Immature natural killer cell (primary cell): ENCODE measurements around the gene SEMA4F. TPM values are rescaled to one million over a fixed set of nuclear protein-coding genes. Genes with fewer than 3 reads are reported as not detected.
A peak's percentile ranks its signal among the peaks of the same experiment; 100 is the strongest.
"Not testable (repeated sequence)": the region's sequence is repeated elsewhere in the genome, so short reads cannot be mapped to it uniquely, and the experiment has no call there.

Source experiments
- DNase-seq, 3 donors: peaks; one replicate each; pipeline ENCODE4 v3.0.0; 2022; ENCODE audit warnings: mixed read lengths in 1 of 3
- H3K27ac Mint-ChIP-seq, 6 donors: one replicate each; pipeline ENCODE4 v1.8.0; 2020; ENCODE audit warnings: mixed read lengths in 6 of 6, mild to moderate bottlenecking in 5 of 6, inconsistent platforms in 4 of 6, moderate library complexity in 3 of 6
- H3K27me3 Mint-ChIP-seq, 3 donors: one replicate each; pipeline ENCODE4 v1.8.0; 2020 to 2021; ENCODE audit warnings: low read depth in 3 of 3, mild to moderate bottlenecking in 3 of 3, mixed read lengths in 3 of 3, moderate library complexity in 3 of 3, inconsistent platforms in 1 of 3
- H3K36me3 Mint-ChIP-seq, 3 donors: one replicate each; pipeline ENCODE4 v1.8.0; 2020; ENCODE audit warnings: mixed read lengths in 3 of 3, inconsistent platforms in 2 of 3, mild to moderate bottlenecking in 2 of 3
- H3K4me1 Mint-ChIP-seq, 2 donors: one replicate each; pipeline ENCODE4 v1.8.0; 2020; ENCODE audit warnings: inconsistent platforms in 2 of 2, mild to moderate bottlenecking in 2 of 2, mixed read lengths in 2 of 2, moderate library complexity in 1 of 2
- H3K4me3 Mint-ChIP-seq, 5 donors: one replicate each; pipeline ENCODE4 v1.8.0; 2020; ENCODE audit warnings: mild to moderate bottlenecking in 5 of 5, mixed read lengths in 5 of 5, inconsistent platforms in 3 of 5, moderate library complexity in 3 of 5
- H3K9me3 Mint-ChIP-seq, 6 donors: one replicate each; pipeline ENCODE4 v1.8.0; 2020; ENCODE audit warnings: mild to moderate bottlenecking in 6 of 6, mixed read lengths in 6 of 6, inconsistent platforms in 4 of 6, moderate library complexity in 3 of 6
- polyA plus RNA-seq, 3 donors: library from polyadenylated mRNA; unstranded; fragments of 300-500 nt; fragmentation: Illumina TruSeq; gene quantifications; one replicate each; pipeline ENCODE4 v1.2.3, GENCODE V29; 2021

The SEMA4F gene, protein sequence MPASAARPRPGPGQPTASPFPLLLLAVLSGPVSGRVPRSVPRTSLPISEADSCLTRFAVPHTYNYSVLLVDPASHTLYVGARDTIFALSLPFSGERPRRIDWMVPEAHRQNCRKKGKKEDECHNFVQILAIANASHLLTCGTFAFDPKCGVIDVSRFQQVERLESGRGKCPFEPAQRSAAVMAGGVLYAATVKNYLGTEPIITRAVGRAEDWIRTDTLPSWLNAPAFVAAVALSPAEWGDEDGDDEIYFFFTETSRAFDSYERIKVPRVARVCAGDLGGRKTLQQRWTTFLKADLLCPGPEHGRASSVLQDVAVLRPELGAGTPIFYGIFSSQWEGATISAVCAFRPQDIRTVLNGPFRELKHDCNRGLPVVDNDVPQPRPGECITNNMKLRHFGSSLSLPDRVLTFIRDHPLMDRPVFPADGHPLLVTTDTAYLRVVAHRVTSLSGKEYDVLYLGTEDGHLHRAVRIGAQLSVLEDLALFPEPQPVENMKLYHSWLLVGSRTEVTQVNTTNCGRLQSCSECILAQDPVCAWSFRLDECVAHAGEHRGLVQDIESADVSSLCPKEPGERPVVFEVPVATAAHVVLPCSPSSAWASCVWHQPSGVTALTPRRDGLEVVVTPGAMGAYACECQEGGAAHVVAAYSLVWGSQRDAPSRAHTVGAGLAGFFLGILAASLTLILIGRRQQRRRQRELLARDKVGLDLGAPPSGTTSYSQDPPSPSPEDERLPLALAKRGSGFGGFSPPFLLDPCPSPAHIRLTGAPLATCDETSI
- polyA plus RNA-seq, result 1 to 10 TPM; 3.7 to 9.5 (median 6.7) TPM

DNA sequence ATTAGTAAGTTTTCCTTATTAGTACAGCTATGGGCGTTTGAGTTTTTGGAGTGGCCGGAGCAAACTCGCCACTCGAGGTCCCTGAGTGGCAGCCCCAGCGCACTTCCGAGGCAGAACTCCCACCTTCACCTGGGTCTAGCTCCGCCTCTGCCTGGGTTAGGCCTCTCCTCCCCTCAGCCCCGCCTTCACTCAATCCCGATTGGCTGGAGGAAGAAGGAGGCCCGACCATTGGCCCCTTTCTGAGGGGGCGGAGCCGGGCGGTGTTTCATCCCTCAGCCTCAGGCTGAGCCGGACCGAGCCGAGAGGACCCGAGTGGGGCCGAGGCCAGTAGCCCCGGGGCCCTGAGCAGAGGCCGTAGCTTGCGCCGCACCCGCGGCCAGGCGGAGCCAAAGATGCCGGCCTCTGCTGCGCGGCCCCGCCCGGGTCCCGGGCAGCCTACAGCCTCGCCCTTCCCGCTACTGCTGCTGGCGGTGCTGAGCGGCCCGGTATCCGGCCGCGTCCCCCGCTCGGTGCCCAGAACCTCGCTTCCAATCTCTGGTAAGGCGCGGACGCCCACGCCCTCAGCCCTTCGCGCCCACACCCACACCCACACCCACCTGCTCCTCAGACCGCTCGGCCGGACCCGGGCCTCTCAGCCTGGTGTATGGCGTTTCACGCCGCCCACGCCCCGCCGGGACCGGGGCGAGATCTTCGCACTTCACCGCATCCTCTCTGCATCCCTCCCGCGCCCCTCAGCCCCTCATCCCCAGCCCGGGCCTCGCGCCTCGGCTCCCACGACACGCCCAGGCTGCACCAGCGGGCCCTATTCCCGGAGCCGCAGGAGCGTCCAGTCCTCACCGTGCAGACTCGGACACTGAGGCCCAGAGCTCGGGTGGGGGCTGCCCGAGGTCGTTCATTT lies at the start of gene SEMA4F:
Gene SEMA4F, plus strand, starts transcription at position 263 of the 898 bp plus-strand sequence. Its CDS starts 130 bp downstream, at position 393.
- Mint-ChIP-seq H3K27me3 (peaks cover 0 to 10% (median 7%) of the 10 kb centered on the region in 3 donors), H3K4me1 (peaks cover 18 to 22% of the 10 kb centered on the region in 2 donors), H3K4me3 (peak within 1 kb of the TSS; percentile 81 to 98 (median 85)), H3K9me3 (no peaks in the 10 kb centered on the region), H3K27ac (peak within 1 kb of the TSS; percentile 63 to 85 (median 70)), H3K36me3 (peaks cover 0 to 10% (median 0%) of the 10 kb centered on the region in 3 donors)
- peak; percentile 91 to 92 (median 91) for DNase-seq

DNA sequence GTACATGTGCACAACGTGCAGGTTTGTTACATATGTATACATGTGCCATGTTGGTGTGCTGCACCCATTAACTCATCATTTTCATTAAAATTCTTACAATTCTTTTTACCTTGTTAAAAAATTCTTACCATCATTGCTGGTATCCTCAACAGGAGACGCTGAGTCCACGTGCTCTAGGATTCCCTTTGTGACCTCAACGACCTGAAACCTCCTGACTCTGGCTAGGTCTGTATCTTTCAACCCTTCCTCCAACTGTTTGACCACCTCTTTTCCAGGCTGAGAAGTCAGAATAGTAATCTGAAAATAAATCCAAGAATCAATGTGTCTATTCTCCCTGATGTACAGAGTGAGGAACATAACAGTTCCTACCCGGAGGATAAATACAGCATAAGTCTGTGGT lies 47.1 kb upstream of the SEMA4F start:
- H3K4me3 Mint-ChIP-seq, result no peak overlapping the region
- H3K36me3 Mint-ChIP-seq, result no peaks in the 10 kb centered on the region
- H3K27ac Mint-ChIP-seq, result no peak overlapping the region
- DNase-seq, result no peak
- no peaks in the 10 kb centered on the region for H3K9me3 Mint-ChIP-seq
- H3K27me3 Mint-ChIP-seq, result peaks cover 5 to 16% (median 8%) of the 10 kb centered on the region in 3 donors
- no peaks in the 10 kb centered on the region for H3K4me1 Mint-ChIP-seq

DNA sequence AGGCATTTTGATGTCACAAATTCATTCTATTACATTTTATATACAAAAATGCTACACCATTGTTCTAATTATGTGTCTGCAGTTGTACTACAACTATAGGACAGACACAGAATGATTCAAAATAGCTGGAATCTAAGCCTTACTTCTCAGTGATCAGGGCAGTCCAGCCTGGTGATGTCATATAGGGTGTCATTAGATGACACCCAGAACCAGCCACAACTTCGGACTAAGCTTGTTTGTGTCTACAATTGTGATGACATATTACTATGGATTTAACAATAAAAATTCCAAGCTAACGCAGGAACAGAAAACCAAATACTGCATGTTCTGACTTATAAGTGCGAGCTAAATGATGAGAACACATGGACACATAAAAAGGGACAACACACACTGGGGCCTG lies 36.9 kb upstream of the SEMA4F start:
- no peak for DNase-seq
- H3K4me1 Mint-ChIP-seq, result no peaks in the 10 kb centered on the region
- no peaks in the 10 kb centered on the region for H3K36me3 Mint-ChIP-seq
- no peak overlapping the region for H3K4me3 Mint-ChIP-seq
- peaks cover 0 to 1% (median 0%) of the 10 kb centered on the region in 6 donors for H3K9me3 Mint-ChIP-seq
- peaks cover 2 to 19% (median 4%) of the 10 kb centered on the region in 3 donors for H3K27me3 Mint-ChIP-seq
- no peak overlapping the region for H3K27ac Mint-ChIP-seq

DNA sequence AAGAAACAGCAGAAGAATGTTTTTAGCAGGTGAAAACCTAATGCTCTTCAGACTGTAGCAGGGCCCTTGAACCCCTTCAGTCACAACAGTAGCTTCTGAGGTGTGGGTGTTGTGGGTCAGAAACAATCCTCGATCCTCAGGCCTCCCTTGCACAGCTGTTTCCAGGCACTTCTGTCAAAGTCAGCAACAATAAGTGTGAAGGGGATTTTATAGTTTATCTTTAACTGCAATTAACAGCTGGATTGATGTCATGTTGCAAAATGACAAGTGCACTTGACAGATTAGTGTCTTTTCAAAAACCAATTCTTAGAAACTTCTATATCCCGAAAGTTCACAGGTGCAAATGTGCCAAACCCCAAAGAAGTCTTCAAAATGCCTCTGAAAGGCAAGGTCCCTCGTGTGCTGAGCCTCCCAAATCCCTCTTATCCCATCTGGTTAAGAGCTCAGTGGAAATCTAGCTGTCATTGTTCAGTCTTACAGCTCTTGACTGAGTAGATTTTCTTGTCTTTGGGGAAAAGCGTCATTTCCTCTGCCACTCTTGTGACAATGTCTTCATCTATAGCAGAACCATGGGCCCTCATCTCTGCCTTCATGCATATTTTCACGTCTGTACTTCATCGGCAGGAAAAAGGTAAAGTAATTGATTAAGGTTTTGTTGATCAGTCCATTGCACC lies 35.5 kb upstream of the SEMA4F start:
- Mint-ChIP-seq H3K4me1 (no peaks in the 10 kb centered on the region), H3K9me3 (peaks cover 0 to 1% (median 0%) of the 10 kb centered on the region in 6 donors), H3K4me3 (no peak overlapping the region), H3K27me3 (peaks cover 2 to 15% (median 4%) of the 10 kb centered on the region in 3 donors), H3K27ac (no peak overlapping the region), H3K36me3 (no peaks in the 10 kb centered on the region)
- DNase-seq, result no peak

DNA sequence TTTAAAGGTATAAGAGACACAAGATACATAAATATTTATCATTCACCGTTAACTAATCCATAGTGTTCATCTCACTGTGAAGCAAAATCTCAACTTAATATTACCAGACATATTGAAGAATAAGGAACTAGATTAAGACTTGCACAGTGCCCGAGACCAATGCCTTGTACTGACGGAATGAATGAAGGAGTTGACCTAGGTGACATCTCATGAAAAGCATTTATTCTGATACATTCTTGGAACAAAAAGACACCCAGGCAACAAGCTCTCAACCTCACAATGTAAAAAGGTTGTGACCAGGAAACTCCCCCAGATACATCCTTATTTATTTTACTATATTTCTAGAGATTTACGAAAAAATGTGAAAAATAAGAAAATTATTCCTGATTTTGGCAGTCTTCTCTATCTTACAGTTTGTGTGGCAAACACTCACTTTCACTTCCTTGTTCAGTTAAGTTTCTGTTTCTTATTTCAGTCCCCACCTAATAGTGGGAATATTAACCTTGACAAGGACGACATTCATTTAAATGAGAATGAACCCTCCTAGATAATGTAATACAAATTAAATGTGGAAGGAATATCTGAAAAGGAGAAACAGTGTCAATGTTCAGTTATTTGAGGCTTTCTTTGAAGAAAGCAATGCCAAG lies 34.3 kb upstream of the SEMA4F start:
- H3K27me3 Mint-ChIP-seq, result peaks cover 2 to 11% (median 4%) of the 10 kb centered on the region in 3 donors
- H3K27ac Mint-ChIP-seq, result no peak overlapping the region
- DNase-seq, result no peak
- H3K9me3 Mint-ChIP-seq, result peaks cover 0 to 1% (median 0%) of the 10 kb centered on the region in 6 donors
- H3K36me3 Mint-ChIP-seq, result no peaks in the 10 kb centered on the region
- H3K4me3 Mint-ChIP-seq, result no peak overlapping the region
- H3K4me1 Mint-ChIP-seq, result no peaks in the 10 kb centered on the region

DNA sequence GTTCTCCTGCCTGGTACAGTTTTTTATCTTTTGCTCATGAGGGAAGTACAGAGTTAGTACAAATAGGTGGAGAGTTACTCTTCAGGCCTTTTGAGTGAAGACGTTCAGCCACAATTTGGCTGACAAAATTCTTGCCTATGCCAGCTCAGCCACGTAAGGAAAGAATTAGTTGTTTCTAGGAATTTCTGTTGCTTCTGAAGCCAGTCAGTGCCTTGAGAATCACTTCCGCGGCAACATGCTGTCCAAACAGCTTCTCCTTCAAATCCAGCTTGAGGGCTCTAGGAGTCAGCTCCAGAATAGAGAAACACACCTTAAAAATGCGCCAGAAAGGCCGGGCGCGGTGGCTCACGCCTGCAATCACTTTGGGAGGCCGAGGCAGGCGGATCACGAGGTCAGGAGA lies 33.4 kb upstream of the SEMA4F start:
- DNase-seq, result no peak
- Mint-ChIP-seq H3K4me1 (no peaks in the 10 kb centered on the region), H3K27me3 (peaks cover 3 to 4% (median 4%) of the 10 kb centered on the region in 3 donors), H3K9me3 (peaks cover 0 to 1% (median 0%) of the 10 kb centered on the region in 6 donors), H3K36me3 (no peaks in the 10 kb centered on the region), H3K27ac (no peak overlapping the region), H3K4me3 (no peak overlapping the region)

DNA sequence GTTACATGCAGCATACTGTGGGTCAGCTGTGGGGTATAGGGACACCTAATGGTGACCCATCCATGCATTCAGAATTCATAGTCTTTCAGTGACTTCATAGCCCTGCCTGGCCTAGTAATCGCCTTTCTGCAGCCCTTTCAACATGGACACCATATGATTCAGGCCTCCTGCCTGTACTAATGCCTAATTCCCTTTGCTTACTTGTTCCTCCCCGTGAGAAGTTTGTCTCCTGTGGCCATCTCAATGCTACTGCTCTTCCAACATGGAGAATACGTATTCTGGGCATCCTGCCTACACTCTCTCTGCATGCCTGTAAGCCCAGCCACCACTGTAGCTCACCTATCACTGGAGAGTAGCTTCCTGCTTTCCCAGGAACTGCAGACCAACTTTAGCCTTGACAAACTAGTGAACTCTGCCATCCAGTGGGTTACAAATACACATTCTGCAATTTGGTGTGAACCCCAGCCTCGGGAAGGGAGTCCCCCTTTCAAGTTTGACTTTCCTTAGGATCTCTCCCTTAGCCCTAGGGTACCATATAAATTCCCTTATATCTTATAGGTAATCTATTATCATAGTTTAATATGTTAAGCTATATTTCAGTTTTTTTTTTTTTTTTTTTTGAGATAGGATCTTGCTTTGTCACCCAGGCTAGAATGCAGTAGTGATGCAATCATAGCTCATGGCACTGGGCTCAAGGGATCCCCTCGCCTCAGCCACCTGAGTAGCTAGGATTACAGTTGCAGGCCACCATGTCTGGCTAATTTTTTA lies 28.2 kb upstream of the SEMA4F start:
- Mint-ChIP-seq H3K27ac (no peak overlapping the region), H3K4me3 (no peak overlapping the region), H3K27me3 (peaks cover 0 to 4% (median 2%) of the 10 kb centered on the region in 3 donors), H3K9me3 (no peaks in the 10 kb centered on the region), H3K4me1 (no peaks in the 10 kb centered on the region), H3K36me3 (no peaks in the 10 kb centered on the region)
- DNase-seq, result no peak

DNA sequence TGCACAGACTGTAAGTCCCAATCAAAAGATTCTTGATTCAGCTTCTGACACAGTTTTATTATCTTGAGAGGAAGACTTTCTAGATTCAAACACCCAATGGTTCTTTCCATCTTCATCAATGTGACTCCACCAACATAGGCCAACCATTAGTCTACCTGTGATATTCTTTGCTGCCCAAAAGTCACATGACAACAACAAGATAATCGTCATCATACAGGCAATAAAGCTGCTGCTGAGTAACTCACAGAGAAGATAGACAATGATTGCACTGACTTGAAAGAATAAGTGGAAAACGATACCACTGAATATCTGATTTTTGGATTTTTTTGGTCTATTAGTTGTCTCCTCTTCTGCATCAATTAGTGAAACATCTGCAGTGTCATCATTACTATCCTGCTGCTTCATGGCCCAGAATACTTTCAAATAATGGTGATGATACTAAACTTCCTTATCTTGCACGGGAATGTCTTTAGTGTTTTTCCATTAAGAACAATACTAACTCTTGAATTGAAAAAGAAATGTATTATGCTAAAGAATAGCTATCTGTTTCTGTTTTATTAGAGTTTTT lies 25.4 kb upstream of the SEMA4F start:
- no peaks in the 10 kb centered on the region for H3K4me1 Mint-ChIP-seq
- no peak overlapping the region for H3K27ac Mint-ChIP-seq
- H3K27me3 Mint-ChIP-seq, result peaks cover 2 to 5% (median 2%) of the 10 kb centered on the region in 3 donors
- no peaks in the 10 kb centered on the region for H3K36me3 Mint-ChIP-seq
- H3K9me3 Mint-ChIP-seq, result no peaks in the 10 kb centered on the region
- DNase-seq, result no peak
- H3K4me3 Mint-ChIP-seq, result no peak overlapping the region

DNA sequence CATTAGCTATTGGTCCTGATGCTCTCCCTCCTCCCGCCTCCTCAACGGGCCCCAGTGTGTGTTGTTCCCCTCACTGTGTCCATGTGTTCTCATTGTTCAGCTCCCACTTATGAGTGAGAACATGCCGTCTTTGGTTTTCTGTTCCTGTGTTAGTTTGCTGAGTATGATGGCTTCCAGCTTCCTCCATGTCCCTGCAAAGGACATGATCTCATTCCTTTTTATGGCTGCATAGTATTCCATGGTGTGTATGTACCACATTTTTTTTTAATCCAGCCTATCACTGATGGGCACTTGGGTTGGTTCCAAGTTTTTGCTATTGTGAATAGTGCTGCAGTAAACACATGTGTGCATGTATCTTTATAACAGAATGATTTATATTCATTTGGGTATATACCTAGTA lies 23.6 kb upstream of the SEMA4F start:
- not testable (repeated sequence) for DNase-seq, H3K36me3 Mint-ChIP-seq, H3K27me3 Mint-ChIP-seq, H3K9me3 Mint-ChIP-seq, H3K4me3 Mint-ChIP-seq, H3K27ac Mint-ChIP-seq, H3K4me1 Mint-ChIP-seq

DNA sequence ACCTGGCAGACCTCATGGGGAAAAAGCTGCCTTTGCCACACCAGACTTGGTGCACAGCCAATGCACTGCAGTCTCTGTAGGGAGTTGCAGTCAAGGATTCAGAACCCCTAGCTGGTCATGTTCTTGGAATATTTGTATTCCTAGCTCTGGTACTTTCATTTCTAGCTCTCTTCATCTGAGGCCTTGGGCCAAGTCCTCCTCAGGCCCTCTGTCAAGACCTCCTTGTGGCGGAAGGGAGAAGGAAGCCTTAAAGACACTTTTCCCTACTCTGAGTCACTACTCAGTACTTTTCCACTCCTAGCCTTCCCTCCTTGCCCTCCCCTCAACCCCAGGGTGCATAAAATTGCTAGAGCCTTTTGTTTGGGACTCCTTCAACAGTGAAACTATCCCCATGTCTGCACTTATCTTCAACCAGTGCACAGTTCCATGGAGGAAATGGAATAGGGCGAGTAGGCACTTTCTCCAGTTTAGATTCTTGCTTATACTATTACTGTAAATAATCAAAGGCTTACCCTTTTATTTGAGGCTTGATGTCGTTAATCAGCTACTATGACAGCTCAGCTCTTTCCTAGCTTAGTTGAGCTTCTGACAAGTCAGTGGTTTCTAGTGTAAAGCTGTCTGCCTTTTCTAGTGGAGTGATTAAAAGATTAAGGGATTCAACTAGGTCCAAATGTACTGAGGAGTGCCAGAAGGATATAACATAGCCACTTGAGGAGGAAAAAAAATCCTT lies 21.7 kb upstream of the SEMA4F start:
- H3K9me3 Mint-ChIP-seq, result no peaks in the 10 kb centered on the region
- H3K36me3 Mint-ChIP-seq, result no peaks in the 10 kb centered on the region
- no peak for DNase-seq

DNA sequence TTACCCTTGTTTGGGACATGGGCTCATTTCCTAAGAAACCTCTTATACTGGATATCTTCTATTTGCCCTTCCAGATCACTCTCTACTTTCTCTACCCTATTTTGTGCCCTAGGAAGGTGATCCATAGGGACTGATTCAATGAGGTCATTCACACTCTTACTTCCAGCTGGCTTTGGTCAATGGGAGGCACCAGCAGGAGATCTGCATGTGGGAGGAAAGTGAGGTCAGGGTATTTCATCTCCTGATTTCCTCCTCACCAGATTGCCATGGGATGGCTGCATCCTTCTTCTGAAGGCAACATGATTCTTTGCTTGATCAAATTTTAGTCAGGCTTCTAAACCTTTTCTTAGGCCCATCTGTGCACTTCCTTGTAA lies 21.1 kb upstream of the SEMA4F start:
- Mint-ChIP-seq H3K9me3 (no peaks in the 10 kb centered on the region), H3K4me1 (no peaks in the 10 kb centered on the region), H3K36me3 (no peaks in the 10 kb centered on the region), H3K27me3 (peaks cover 2 to 7% (median 5%) of the 10 kb centered on the region in 3 donors), H3K4me3 (no peak overlapping the region), H3K27ac (no peak overlapping the region)
- DNase-seq, result no peak

More for the DNA sequence above, 21.7 kb upstream of the SEMA4F start:
- Mint-ChIP-seq H3K27ac (no peak overlapping the region), H3K4me1 (no peaks in the 10 kb centered on the region), H3K27me3 (peaks cover 2 to 7% (median 4%) of the 10 kb centered on the region in 3 donors), H3K4me3 (no peak overlapping the region)
